ENCODE data around the gene CAMSAP1. TPM values are rescaled to one million over a fixed set of nuclear protein-coding genes. Genes with fewer than 3 reads are reported as not detected.

The CAMSAP1 gene
- total RNA-seq, 1 donor from 2014 or later, result 25.5 TPM

DNA sequence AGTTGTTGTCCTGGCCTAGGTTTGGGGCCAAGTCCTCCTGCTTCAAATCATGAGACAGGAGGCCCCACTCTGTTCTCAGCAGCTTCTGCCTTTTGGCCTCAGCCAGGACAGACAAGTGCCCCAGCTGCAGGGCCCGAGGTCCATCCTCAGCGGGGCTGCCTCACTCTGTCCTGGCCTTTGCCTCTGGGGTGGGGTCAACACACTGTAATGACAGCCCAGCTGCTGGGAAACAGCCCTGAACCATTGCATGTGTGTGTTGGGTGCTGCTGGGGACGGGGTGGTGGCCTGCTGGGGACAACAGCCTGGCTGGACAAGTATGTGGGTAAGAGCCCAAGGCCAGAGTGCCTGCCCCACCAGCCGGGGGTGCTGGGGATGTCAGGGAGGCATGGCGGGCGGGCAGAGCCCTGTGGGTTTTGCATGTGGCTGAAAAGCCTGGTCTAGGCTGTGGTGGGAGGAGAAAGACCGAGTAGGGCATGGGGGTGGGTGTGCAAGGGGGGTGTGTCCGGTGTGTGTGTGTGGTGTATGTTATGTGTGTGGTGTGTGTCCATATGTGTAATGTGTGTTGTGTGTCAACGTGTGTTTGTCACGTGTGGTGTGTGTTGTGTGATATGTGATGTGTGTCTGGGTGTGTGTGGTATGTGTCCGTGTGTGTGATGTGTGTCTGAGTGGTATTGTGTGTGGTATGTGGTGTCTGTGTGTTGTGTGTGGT lies 133.7 kb downstream of the CAMSAP1 start:
- DNase-seq (ENCODE audit: low spot score), result no peak
- intact Hi-C loops (cut with DNase I), result no loop called here

DNA sequence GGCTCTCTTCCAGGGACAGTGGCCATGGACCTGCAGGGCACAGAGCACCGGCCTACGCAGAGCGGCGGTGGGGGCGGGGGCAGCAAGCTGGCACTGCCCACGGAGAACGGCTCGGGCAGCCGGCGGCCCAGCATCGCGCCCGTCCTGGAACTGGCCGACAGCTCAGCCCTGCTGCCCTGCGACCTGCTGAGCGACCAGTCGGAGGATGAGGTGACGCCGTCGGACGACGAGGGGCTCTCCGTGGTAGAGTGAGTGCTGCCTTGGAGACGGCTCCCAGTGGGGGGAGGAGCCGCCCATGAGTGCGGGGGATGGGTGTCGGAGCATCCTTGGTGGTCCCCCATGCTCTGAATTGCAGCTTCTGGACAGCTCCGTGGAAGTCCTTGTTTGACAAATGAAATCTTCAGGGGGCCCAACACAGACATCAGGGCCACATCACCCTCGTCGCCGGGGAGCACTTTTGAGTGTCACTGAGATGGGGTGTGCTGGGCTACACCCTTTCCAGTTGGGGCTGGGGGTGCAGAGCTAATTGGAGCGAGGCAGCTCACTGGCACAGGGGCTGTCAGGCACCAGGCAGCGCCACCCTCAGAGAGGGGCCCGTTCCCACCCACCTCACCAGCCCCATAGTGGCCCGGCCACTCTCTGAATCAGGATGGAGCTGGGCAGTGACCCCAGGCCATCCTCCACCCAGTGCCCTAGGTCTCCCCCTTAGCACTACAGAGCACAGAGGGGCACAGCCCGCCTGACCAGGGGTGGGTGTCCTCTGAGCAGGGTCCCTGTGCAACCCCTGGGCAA lies 134.4 kb downstream of the CAMSAP1 start:
- DNase-seq (ENCODE audit: low spot score), result no peak
- intact Hi-C loops (cut with DNase I), result no loop called here

- intact Hi-C loops (cut with DNase I), result no loop called here
These were observed 135.2 kb downstream of the CAMSAP1 start for GRCh38 chr9:135772056-135772646.

DNA sequence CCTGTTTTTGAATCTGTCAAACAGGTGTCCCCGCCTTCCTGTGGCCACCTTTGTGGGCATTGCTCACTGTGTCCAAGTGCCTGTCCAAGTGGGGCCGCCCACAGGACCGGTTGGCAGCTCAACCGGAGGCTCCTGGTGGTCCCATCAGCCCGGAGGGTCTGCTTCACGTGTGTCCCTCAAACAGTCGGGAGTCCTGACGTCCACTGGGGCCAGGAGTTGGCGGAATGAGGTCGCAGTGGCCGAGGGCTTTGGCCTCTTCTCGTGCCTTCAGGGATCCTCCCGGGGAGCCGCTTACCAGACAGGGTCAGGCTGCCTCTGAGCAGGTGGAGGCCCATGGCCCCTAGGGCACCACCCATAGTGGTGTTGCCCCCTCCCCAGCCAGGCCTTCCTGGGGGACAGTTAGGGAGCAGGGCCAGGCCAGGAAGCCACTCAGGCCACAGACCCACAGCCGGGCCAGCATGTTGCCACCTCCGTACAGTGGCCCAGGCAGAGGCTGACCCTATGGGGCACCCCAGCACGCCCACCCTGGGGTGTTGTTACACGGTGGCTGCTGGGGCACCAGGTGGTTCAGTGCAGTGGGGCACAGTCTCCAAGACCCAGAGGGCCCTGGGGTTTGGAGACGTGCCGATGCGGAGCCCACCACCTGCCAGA lies 135.8 kb downstream of the CAMSAP1 start:
- intact Hi-C loops (cut with DNase I), result no loop called here
- no peak for DNase-seq (ENCODE audit: low spot score)

More at GRCh38 chr9:135772056-135772646, 135.2 kb downstream of the CAMSAP1 start:
- DNase-seq (ENCODE audit: low spot score), result no peak

DNA sequence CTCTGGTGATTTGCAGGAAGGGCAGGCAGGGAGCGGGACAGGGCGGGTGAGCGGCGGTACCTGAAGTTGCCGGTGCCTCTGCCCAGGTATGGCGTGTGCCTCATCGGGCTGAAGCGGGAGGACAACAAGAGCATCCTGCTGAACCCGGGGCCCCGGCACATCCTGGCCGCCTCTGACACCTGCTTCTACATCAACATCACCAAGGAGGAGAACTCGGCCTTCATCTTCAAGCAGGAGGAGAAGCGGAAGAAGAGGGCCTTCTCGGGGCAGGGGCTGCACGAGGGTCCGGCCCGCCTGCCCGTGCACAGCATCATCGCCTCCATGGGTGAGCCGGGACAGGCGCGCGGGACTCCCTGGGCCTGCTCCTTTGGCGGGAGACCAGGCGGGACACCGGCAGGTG lies 136.6 kb downstream of the CAMSAP1 start:
- no peak for DNase-seq (ENCODE audit: low spot score)
- intact Hi-C loops (cut with DNase I), result no loop called here

GRCh38 chr9:135770203-135770535 lies 137.2 kb downstream of the CAMSAP1 start:
- intact Hi-C loops (cut with DNase I), result no loop called here
- no peak for DNase-seq (ENCODE audit: low spot score)

DNA sequence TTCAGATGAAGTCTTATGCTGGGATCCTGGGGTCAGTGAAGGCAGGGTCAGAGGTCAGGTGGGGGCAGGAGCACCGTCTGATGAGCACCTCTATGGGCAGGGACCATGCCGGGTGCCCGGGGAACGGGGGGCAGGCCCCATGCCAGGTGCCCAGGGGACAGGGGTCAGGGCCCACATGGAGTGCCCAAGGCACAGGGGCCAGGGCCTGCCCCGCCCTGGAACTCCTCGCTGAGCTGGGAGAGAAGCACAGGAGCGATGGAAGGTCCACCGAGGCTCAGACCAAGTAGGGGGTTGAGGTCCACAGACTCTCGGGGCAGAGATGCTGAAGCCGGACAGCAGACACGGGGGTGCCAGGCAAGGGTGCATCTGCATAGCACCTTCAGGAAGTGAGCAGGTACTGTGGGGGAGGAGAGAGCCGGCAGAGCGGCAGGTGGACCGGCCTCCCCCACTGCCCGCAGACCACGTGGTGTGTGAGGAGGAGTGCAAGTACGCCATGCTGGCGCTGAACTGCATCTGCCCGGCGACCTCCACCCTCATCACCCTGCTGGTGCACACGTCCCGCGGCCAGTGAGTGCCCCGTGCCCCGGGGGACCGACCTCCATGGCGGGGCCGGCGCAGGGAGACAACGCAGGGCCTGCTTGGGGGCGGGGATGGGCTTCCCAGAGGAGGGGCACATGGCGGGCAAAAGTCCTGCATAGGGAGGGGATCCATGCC lies 137.7 kb downstream of the CAMSAP1 start:
- DNase-seq (ENCODE audit: low spot score), result no peak
- intact Hi-C loops (cut with DNase I), result no loop called here

GRCh38 chr9:135768516-135769218 lies 138.7 kb downstream of the CAMSAP1 start:
- intact Hi-C loops (cut with DNase I), result no loop called here

GRCh38 chr9:135766707-135767106 lies 140.6 kb downstream of the CAMSAP1 start:
- no peak for DNase-seq (ENCODE audit: low spot score)
- intact Hi-C loops (cut with DNase I), result no loop called here

More at GRCh38 chr9:135768516-135769218, 138.7 kb downstream of the CAMSAP1 start:
- DNase-seq (ENCODE audit: low spot score), result no peak

DNA sequence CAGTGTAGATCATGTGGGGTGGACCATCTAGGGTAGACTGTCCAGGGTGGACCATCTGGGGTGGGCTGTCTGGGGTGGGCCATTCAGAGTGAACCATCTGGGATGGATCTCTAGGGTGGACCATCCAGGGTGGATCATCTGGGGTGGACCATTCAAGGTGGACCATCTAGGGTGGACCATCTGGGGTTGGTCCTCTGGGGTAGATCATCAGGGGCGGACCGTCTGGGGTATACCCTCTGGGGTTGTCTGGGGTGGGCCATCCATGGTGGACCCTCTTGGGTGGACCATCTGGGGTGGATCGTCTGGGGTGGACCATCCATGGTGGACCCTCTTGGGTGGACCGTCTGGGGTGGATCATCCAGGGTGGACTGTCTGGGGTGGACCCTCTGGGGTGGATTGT lies 141.1 kb downstream of the CAMSAP1 start:
- no peak for DNase-seq (ENCODE audit: low spot score)
- intact Hi-C loops (cut with DNase I), result no loop called here

DNA sequence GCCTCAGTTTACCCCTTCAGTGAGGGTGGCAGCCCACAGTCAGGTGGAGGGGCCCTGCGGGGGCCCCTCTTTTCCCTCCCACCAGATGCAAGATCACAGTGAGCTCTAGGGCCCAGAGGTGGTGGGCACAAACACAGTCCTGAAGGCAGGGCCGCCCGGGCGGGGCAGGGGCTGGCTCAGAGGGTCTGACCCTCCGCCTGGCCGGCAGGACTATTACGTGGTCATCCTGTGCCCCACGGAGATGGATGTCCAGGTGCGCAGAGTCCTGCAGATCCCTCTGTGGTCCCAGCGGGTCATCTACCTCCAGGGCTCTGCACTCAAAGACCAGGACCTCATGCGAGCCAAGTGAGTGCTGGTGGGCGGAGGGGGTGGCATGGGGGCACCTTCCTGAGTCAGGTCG lies 141.9 kb downstream of the CAMSAP1 start:
- intact Hi-C loops (cut with DNase I), result no loop called here
- no peak for DNase-seq (ENCODE audit: low spot score)

GRCh38 chr9:135764731-135765130 lies 142.6 kb downstream of the CAMSAP1 start:
- intact Hi-C loops (cut with DNase I), result no loop called here

GRCh38 chr9:135763716-135764446 lies 143.5 kb downstream of the CAMSAP1 start:
- DNase-seq (ENCODE audit: low spot score), result no peak
- intact Hi-C loops (cut with DNase I), result no loop called here

More at GRCh38 chr9:135764731-135765130, 142.6 kb downstream of the CAMSAP1 start:
- DNase-seq (ENCODE audit: low spot score), result no peak

- intact Hi-C loops (cut with DNase I), result no loop called here
- DNase-seq (ENCODE audit: low spot score), result no peak
These were observed 144.4 kb downstream of the CAMSAP1 start for GRCh38 chr9:135762921-135763320.

GRCh38 chr9:135761845-135762168 lies 145.5 kb downstream of the CAMSAP1 start:
- intact Hi-C loops (cut with DNase I), result no loop called here
- no peak for DNase-seq (ENCODE audit: low spot score)

DNA sequence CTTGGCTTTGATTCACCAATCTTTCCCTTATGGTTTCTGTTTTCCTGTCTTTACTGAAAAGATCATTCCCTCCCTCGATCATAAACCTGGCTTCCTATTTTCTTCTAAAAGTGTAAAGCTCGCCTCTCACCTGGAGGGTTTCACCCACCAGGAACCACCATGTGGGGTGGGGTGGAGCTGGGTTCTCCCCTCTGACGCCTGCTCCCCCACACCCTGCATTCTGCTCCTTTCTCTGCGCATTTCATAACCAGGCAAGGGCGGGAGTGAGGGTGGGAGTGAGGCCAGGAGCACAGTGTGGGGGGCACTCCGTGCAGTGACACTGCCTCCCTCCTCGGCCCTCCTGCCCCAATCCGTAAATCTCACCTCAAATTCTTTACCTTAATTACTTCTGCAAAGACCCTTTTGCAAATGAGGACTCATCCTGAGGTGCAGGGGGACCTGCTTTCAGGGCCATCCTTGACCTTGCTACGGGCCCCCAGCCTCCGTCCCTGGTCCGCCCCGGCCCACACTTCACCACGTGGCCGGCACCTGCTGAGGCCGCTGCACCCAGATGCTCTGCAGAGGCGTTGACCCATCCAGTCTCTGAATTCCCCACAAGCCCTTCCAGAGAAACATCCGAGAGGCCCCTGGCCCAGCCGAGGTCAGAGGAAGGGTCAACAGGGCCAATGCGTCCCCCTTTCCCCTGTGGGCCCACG lies 146.0 kb downstream of the CAMSAP1 start:
- no peak for DNase-seq (ENCODE audit: low spot score)
- intact Hi-C loops (cut with DNase I), result no loop called here

GRCh38 chr9:135760465-135760864 lies 146.9 kb downstream of the CAMSAP1 start:
- intact Hi-C loops (cut with DNase I), result no loop called here
- DNase-seq (ENCODE audit: low spot score), result no peak
